Naive thymus-derived CD8-positive, alpha-beta T cell (primary cell): ENCODE measurements around the gene PRKACA. TPM values are rescaled to one million over a fixed set of nuclear protein-coding genes. Genes with fewer than 3 reads are reported as not detected.
A peak's percentile ranks its signal among the peaks of the same experiment; 100 is the strongest.

Experiments used
- ATAC-seq, 2 donors: fragments of 150-1000 bp; cut with Tn5 transposase in 1 of 2; sonication (Bioruptor Pico), chemical (Tn5 transposase) in 1 of 2; 1 replicate in 1 of 2; 2 replicates in 1 of 2; pipeline ENCODE4 v1.10.0; 2021; ENCODE audit warnings: mild to moderate bottlenecking in 2 of 2, moderate library complexity in 2 of 2
- POLR2A ChIA-PET: fragments of 350-600 bp; sonication (Branson Sonifier 250); formaldehyde crosslinking; loops from one replicate; lab custom pipeline; 2021; ENCODE audit warnings: antibody characterized with exemption; lab: Charles Lee
- DNase-seq, 10 donors: peaks; one replicate each; pipeline versions ENCODE4 v3.0.0 to v3.0.0-alpha.2; 2020 to 2022
- H3K27ac Mint-ChIP-seq, 10 donors: one replicate each; pipeline ENCODE4 v1.8.0; 2020 to 2022; ENCODE audit warnings: mild to moderate bottlenecking in 10 of 10, mixed read lengths in 10 of 10, moderate library complexity in 4 of 10, inconsistent platforms in 1 of 10
- H3K27me3 Mint-ChIP-seq, 5 donors: one replicate each; pipeline ENCODE4 v1.8.0; 2021 to 2022; ENCODE audit warnings: mixed read lengths in 5 of 5
- H3K36me3 Mint-ChIP-seq, 3 donors: one replicate each; pipeline ENCODE4 v1.8.0; 2020 to 2022; ENCODE audit warnings: mixed read lengths in 3 of 3, mild to moderate bottlenecking in 2 of 3, inconsistent platforms in 1 of 3
- H3K4me1 Mint-ChIP-seq, 4 donors: one replicate each; pipeline ENCODE4 v1.8.0; 2021 to 2022; ENCODE audit warnings: mixed read lengths in 4 of 4
- H3K4me3 Mint-ChIP-seq, 10 donors: one replicate each; pipeline ENCODE4 v1.8.0; 2020 to 2022; ENCODE audit warnings: mild to moderate bottlenecking in 10 of 10, mixed read lengths in 10 of 10, moderate library complexity in 6 of 10, inconsistent platforms in 1 of 10
- H3K9me3 Mint-ChIP-seq, 9 donors: one replicate each; pipeline ENCODE4 v1.8.0; 2020 to 2022; ENCODE audit warnings: mixed read lengths in 9 of 9, mild to moderate bottlenecking in 3 of 9, inconsistent platforms in 1 of 9, moderate library complexity in 1 of 9
- polyA plus RNA-seq, 3 donors: library from polyadenylated mRNA; unstranded; fragments of 300-500 nt; fragmentation: Illumina TruSeq; gene quantifications; one replicate each; pipeline ENCODE4 v1.2.3, GENCODE V29; 2021
- total RNA-seq, 8 experiments: library from RNA in 2 of 8; stranded (reverse) in 2 of 8; gene quantifications; one replicate each; pipeline ENCODE4 v1.2.3 and lab custom pipeline; 2021 to 2026

The PRKACA gene
- total and polyA plus RNA-seq, 5 experiments from 2014 or later, result 1.1 to 56.8 (median 1.8) TPM

DNA sequence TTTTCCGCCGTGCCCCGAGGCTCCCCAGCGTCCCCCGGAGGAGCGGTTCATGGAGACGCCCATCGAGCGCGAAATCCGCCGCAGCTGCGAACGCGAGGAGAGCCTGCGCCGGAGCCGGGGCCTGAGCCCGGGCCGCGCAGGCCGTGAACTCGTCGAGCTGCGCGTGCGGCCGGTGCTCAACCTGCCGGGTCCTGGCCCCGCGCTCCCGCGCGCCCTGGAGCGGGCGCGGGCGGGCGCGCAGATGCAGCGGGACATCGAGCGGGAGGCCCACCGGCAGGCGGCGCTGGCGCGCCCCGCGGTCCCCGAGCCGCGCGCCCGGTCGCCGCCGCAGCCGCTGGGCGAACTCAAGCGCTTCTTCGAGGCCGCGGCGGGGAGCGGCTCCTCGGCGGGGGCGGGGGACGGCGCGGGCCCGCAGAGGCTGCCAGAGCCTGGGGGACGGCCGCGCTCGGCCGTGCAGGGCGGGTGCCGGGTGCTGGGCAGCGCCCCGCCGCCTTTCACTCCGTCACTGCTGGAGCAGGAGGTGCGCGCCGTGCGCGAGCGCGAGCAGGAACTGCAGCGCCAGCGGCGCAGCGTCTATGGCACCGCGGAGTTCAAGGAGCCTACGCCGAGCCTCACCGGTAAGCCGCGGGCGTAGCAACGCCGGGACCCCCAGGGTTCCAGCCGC, 44.2 kb downstream of the PRKACA start:
- POLR2A ChIA-PET, result interaction anchor here (0.5 to 1.6 kb wide), 17 partner anchors 14 to 347 kb away, joined by 3 to 7 read pairs (median 4); partner anchors contain the start of genes ASF1B, DCAF15, IL27RA and RFX1
- H3K9me3 Mint-ChIP-seq, result no peaks in the 10 kb centered on the region
- peaks cover 7 to 21% (median 17%) of the 10 kb centered on the region in 4 donors for H3K4me1 Mint-ChIP-seq
- peak overlapping the region; percentile 84 to 97 (median 92) for H3K4me3 Mint-ChIP-seq
- H3K27ac Mint-ChIP-seq, result peak overlapping the region in 9 of 10 donors; percentile 31 to 97 (median 83)
- peak; percentile 79 to 81 for ATAC-seq
- no peaks in the 10 kb centered on the region for H3K36me3 Mint-ChIP-seq
- peak; percentile 58 to 88 (median 80) for DNase-seq
- no peaks in the 10 kb centered on the region for H3K27me3 Mint-ChIP-seq

DNA sequence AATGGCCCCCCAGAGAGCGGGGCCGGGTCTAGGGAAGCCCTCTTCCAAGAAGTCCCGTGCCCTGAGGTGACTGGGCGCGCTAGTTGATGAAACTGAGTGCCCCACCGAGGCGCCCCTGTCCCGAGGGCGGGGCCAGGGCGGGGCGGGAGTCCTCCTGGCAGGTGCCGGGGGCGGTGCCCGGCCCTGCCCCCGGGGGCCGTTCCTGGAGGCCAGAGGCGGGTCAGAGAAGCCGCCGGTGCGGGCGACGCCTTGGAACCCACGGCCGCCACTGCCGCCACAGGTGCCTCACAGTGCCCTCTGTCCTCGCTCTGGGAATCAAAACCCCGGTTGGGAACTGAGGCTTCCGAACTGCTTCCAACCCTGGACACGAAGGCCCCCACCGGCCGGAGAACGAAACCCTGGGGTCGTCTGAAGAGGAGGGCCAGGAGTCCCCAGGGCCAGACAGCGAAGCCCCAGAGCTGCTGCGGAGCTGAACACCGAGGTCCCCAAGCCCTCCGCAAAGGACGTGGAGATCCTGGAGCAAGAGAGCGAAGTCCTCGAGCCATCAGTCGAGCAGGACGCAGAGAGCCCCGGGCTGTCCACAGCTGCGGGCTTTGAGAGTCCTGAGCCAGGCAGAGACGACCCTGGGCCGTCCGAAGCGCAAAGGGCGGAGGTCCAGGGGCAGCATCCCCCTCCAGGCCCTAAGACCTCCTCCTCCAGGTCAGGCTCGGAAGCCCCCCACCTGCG, 44.9 kb downstream of the PRKACA start, which contains the start of gene MISP3:
Gene MISP3, plus strand, starts transcription at position 252 of the 726 bp plus-strand sequence. CDS start 524 bp downstream, outside the sequence.
- peak in 4 of 10 donors; percentile 13 to 26 (median 18) for DNase-seq
- Mint-ChIP-seq H3K27ac (peak within 1 kb of the TSS in 7 of 10 donors; percentile 57 to 97 (median 87)), H3K4me3 (peak within 1 kb of the TSS; percentile 84 to 97 (median 92)), H3K27me3 (no peaks in the 10 kb centered on the region), H3K4me1 (peaks cover 7 to 21% (median 17%) of the 10 kb centered on the region in 4 donors), H3K36me3 (no peaks in the 10 kb centered on the region), H3K9me3 (no peaks in the 10 kb centered on the region)
- POLR2A ChIA-PET, result interaction anchor here (0.5 to 1.6 kb wide), 13 partner anchors 15 to 348 kb away, joined by 3 to 10 read pairs (median 4); partner anchors contain the start of genes ASF1B, DCAF15, IL27RA and ZSWIM4
- peak in 1 of 2 donors; percentile 1 for ATAC-seq

DNA sequence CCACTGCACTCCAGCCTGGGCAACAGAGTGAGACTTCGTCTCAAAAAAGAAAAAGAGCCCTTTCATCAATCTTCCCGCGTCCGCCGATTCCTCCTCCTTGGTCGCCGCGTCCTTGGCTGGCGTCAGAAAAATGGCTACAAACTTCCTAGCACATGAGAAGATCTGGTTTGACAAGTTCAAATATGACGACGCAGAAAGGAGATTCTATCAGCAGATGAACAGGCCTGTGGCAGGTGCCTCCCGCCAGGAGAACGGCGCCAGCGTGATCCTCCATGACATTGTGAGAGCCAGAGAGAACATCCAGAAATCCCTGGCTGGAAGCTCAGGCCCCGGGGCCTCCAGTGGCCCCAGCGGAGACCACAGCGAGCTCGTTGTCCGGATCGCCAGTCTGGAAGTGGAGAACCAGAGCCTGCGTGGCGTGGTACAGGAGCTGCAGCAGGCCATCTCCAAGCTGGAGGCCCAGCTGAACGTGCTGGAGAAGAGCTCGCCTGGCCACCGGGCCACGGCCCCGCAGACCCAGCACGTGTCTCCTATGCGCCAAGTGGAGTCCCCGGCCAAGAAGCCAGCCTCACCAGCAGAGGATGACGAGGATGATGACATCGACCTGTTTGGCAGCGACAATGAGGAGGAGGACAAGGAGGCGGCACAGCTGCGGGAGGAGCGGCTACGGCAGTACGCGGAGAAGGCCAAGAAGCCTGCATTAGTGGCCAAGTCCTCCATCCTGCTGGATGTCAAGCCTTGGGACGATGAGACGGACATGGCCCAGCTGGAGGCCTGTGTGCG, 47.1 kb downstream of the PRKACA start:
- no peak overlapping the region for H3K27ac Mint-ChIP-seq
- POLR2A ChIA-PET, result interaction anchor here (0.6 to 1.6 kb wide), 5 partner anchors 10 to 189 kb away, joined by 3 to 10 read pairs (median 3); no protein-coding TSS in a partner anchor
- no peaks in the 10 kb centered on the region for H3K9me3 Mint-ChIP-seq
- DNase-seq (no peak), ATAC-seq (no peak)
- H3K27me3 Mint-ChIP-seq, result peaks cover 0 to 4% (median 0%) of the 10 kb centered on the region in 5 donors
- H3K36me3 Mint-ChIP-seq, result no peaks in the 10 kb centered on the region
- peak overlapping the region in 4 of 10 donors; percentile 2 to 52 (median 19) for H3K4me3 Mint-ChIP-seq
- peaks cover 8 to 17% (median 17%) of the 10 kb centered on the region in 4 donors for H3K4me1 Mint-ChIP-seq

DNA sequence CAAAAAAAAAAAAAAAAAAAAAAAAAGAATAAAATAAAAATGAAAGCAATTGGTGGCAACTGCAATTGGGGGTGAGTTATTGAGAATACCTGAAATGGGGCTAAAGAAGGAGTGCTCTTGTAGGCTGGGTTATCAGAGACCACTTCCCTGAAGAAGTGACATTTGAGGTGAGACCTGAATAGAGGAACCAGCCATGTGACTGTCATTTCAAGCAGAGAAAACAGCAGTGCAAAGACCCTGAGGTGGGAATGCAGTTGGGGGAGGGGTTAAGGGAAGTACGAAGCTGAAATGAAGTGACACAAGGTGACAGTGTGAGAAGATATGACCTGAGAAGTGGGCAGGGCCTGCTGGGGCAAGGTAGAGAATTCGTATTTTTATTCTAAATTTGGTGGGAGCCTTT, 51.4 kb downstream of the PRKACA start:
- Mint-ChIP-seq H3K36me3 (peaks cover 0 to 3% (median 0%) of the 10 kb centered on the region in 3 donors), H3K9me3 (no peaks in the 10 kb centered on the region), H3K4me1 (peaks cover 0 to 2% (median 0%) of the 10 kb centered on the region in 4 donors), H3K27me3 (peaks cover 2 to 6% (median 5%) of the 10 kb centered on the region in 5 donors), H3K27ac (peak overlapping the region in 1 of 10 donors; percentile 36), H3K4me3 (no peak overlapping the region)
- ATAC-seq (peak; percentile 16 to 35), DNase-seq (no peak)
- POLR2A ChIA-PET, result interaction anchor here (0.5 to 0.8 kb wide), 3 partner anchors 13 to 81 kb away, joined by 3 to 11 read pairs (median 5); no protein-coding TSS in a partner anchor

DNA sequence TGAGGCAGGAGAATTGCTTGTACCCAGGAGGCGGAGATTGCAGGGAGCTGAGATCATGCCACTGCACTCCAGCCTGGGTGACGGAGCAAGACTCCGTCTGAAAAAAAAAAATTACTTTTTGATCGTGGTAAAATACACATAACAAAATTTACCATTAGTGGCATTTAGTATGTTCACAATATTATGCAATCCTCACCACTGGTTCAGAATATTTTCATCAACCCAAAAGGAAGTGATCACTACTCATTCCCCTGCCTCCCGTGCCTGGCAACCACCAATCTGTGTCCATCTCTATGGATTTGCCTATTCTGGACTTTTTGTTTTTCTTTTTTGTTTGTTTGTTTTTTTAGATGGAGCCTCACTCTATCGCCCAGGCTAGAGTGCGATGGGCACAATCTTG, 54.5 kb downstream of the PRKACA start:
- DNase-seq, result no peak
- H3K9me3 Mint-ChIP-seq, result no peaks in the 10 kb centered on the region
- H3K4me1 Mint-ChIP-seq, result peaks cover 7 to 13% (median 11%) of the 10 kb centered on the region in 4 donors
- ATAC-seq, result no peak
- H3K27me3 Mint-ChIP-seq, result peaks cover 18 to 36% (median 22%) of the 10 kb centered on the region in 5 donors
- H3K36me3 Mint-ChIP-seq, result peaks cover 0 to 3% (median 0%) of the 10 kb centered on the region in 3 donors
- H3K27ac Mint-ChIP-seq, result peak overlapping the region in 1 of 10 donors; percentile 7
- POLR2A ChIA-PET, result no interaction called here
- H3K4me3 Mint-ChIP-seq, result no peak overlapping the region

DNA sequence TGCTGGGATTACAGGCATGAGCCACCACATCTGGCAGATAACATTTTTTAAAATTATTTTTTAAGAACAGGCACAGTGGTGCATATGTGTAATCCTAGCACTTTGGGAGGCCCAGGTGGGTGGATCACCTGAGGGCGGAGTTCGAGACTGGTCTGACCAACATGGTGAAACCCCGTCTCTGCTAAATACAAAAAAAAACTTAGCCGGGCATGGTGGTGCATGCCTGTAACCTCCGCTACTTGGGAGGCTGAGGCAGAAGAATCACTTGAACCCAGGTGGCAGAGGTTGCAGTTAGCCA, 55.1 kb downstream of the PRKACA start:
- no peak overlapping the region for H3K27ac Mint-ChIP-seq
- H3K4me3 Mint-ChIP-seq, result no peak overlapping the region
- DNase-seq (no peak), ATAC-seq (no peak)
- POLR2A ChIA-PET, result no interaction called here
- H3K9me3 Mint-ChIP-seq, result no peaks in the 10 kb centered on the region
- peaks cover 0 to 3% (median 0%) of the 10 kb centered on the region in 3 donors for H3K36me3 Mint-ChIP-seq
- peaks cover 7 to 18% (median 15%) of the 10 kb centered on the region in 4 donors for H3K4me1 Mint-ChIP-seq
- H3K27me3 Mint-ChIP-seq, result peaks cover 18 to 41% (median 23%) of the 10 kb centered on the region in 5 donors

DNA sequence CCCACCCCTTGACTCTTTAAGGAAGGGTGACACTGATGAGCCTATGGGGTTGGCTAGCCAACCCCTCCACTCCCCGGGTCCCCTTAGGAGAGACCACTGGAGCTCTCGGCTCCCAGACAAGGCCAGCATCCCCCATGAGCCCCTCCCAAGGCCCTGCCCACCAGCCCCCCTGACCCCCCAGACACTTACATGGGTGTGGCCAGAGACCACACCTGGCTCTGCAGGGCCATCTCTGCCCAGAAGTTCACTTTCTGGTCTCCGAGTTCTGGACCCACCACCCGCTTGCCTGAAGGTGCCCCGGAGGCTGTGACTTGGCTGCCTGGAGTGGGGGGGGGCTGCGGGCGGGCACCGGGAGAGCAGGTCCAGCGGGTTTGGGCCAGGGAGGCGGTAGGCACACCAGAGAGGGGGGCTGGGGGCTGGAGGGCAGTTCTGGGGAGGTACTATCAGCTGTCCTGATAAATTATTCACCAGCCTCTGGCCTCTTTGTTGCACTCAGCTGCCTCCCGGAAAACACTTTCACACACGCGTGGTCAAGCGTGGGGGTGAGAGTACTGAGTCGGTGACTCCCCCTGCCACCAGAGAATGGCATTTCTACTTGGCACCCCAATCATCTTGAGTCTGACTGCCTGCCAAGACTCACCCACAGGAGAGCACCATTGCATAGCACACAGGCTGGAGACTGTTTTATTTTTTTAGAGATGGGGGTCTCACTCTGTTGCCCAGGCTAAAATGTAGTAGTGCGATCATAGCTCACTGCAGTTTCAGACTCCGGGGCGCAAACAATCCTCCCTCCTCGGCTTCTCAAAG, 55.6 kb downstream of the PRKACA start, which contains the start of gene PALM3:
Gene PALM3, minus strand, starts transcription at position 326 of the 807 bp plus-strand sequence. Its CDS starts 96 bp downstream, at position 230.
- Mint-ChIP-seq H3K9me3 (no peaks in the 10 kb centered on the region), H3K27me3 (peaks cover 18 to 41% (median 24%) of the 10 kb centered on the region in 5 donors), H3K36me3 (peaks cover 0 to 3% (median 0%) of the 10 kb centered on the region in 3 donors), H3K4me1 (peaks cover 7 to 21% (median 15%) of the 10 kb centered on the region in 4 donors), H3K4me3 (no peak within 1 kb of the TSS), H3K27ac (peak within 1 kb of the TSS in 1 of 10 donors; percentile 35)
- DNase-seq (no peak), ATAC-seq (no peak)
- POLR2A ChIA-PET, result no interaction called here

DNA sequence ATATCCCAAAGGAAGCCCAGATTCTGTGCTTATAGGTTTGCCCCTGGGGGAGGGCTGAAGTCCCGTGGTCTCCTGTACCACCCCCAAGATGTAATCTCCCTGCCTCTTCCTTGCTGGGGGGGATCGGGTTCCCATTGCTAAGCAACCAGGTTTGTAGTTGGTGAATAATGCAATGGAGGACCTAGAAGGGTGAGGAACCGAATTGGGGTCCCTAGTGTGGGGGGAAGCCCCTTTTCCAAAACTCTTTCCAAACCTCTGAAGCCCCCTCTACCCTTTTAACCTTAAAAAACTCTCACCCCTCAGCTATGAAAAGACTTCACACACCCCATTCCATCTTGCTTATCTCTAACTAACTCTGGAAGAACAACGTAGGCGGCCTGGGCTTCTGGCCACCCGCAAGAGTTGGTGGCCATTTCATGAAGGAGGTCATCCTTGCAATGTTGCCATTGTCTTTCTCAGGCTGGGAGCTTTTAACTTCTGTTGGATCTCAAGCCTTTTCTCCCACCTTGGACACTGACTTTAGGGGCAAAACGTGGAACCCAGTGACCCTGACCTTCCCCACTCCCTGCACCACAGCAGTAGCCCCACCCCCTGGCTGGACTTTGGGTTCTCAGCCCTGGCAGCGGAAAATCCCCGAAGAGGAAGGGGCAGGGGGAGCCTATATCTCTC, 56.3 kb downstream of the PRKACA start:
- Mint-ChIP-seq H3K4me3 (no peak overlapping the region), H3K27me3 (peaks cover 18 to 43% (median 25%) of the 10 kb centered on the region in 5 donors), H3K4me1 (peaks cover 10 to 23% (median 14%) of the 10 kb centered on the region in 4 donors), H3K36me3 (peaks cover 0 to 3% (median 0%) of the 10 kb centered on the region in 3 donors), H3K27ac (peak overlapping the region in 1 of 10 donors; percentile 35), H3K9me3 (no peaks in the 10 kb centered on the region)
- POLR2A ChIA-PET, result no interaction called here
- DNase-seq (no peak), ATAC-seq (no peak)

DNA sequence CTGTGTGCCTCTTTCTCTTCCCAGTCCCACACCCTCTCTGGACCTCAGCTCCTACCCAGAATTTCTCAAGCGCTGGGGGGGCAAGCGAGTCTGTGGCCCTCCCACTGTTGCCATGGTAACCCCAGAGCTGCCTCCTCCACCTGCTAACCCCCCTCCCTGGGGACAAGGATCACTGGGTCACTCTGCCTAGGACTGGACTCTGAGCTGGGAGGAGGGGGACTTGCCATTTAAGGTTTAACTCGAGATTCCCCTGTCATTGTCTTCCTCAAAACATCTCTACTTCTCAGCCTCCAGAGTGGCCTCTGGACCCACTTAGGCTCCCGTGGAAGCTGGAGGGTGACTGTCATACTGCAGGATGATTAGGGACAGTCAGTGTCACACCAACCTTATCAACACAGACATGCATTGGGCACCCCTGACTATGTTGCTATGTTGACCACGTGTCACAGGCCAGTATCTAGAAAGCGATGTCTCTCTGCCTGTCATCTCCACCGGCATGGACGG, 57.9 kb downstream of the PRKACA start:
- no peaks in the 10 kb centered on the region for H3K9me3 Mint-ChIP-seq

DNA sequence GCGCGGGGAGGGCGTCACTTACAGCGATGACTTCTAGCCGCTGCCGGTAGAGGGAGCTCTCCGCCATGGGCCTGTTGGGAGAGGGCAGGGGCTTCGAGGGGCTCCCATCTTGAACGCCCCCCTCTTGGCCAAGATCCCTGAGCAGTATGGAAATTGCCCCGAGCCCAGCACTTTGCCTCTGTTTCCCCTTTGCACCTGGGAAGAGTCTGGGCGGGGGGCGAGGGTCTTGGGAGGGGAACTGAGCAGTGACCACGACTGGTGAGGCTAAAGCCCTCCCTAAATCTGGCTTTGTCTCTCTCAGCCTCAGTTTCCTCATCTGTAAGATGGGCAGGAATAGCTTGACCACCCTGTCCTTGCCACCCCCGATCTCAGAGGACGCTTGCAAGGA, 58.5 kb downstream of the PRKACA start:
- Mint-ChIP-seq H3K9me3 (no peaks in the 10 kb centered on the region), H3K4me3 (peak overlapping the region in 9 of 10 donors; percentile 26 to 83 (median 55)), H3K4me1 (peaks cover 10 to 28% (median 18%) of the 10 kb centered on the region in 4 donors), H3K36me3 (peaks cover 0 to 9% (median 0%) of the 10 kb centered on the region in 3 donors), H3K27ac (peak overlapping the region in 1 of 10 donors; percentile 27), H3K27me3 (peaks cover 18 to 43% (median 24%) of the 10 kb centered on the region in 5 donors)
- POLR2A ChIA-PET, result interaction anchor here (0.5 to 1.5 kb wide), 4 partner anchors 12 to 29 kb away, joined by 3 to 5 read pairs (median 4); no protein-coding TSS in a partner anchor
- peak in 9 of 10 donors; percentile 21 to 60 (median 48) for DNase-seq
- ATAC-seq, result peak in 1 of 2 donors; percentile 52

More for the DNA sequence above, 57.9 kb downstream of the PRKACA start:
- POLR2A ChIA-PET, result interaction anchor here (1.2 to 1.5 kb wide), 2 partner anchors 28 to 29 kb away, joined by 3 to 4 read pairs; no protein-coding TSS in a partner anchor
- H3K27ac Mint-ChIP-seq, result no peak overlapping the region
- H3K4me1 Mint-ChIP-seq, result peaks cover 10 to 26% (median 16%) of the 10 kb centered on the region in 4 donors
- peaks cover 0 to 3% (median 0%) of the 10 kb centered on the region in 3 donors for H3K36me3 Mint-ChIP-seq
- H3K4me3 Mint-ChIP-seq, result peak overlapping the region in 1 of 10 donors; percentile 30
- DNase-seq (no peak), ATAC-seq (no peak)
- peaks cover 18 to 43% (median 24%) of the 10 kb centered on the region in 5 donors for H3K27me3 Mint-ChIP-seq
